Ascending aorta (tissue), 2 donors: Measurements from ENCODE around the gene PLA2G2C. TPM values are rescaled to one million over a fixed set of nuclear protein-coding genes. Genes with fewer than 3 reads are reported as not detected.

Source experiments
- DNase-seq, 2 donors: peaks; one replicate each; pipeline ENCODE4 v3.0.0-alpha.2; 2019; ENCODE audit warnings: low spot score in 2 of 2
- H3K27ac ChIP-seq, 2 donors: fragments of 200-600 bp; sonication (generic); one replicate each; pipeline ENCODE4 v1.5.1; 2016 to 2017; ENCODE audit warnings: mild to moderate bottlenecking in 1 of 2
- H3K27me3 ChIP-seq: fragments of 200-600 bp; sonication (generic); one replicate; pipeline ENCODE4 v1.5.1; 2017
- H3K36me3 ChIP-seq, 2 donors: fragments of 200-600 bp; sonication (generic); one replicate each; pipeline ENCODE4 v1.5.1; 2016
- H3K4me1 ChIP-seq, 2 donors: fragments of 200-600 bp; sonication (generic); one replicate each; pipeline ENCODE4 v1.5.1; 2016 to 2017; ENCODE audit warnings: mild to moderate bottlenecking in 1 of 2
- H3K4me3 ChIP-seq, 2 donors: fragments of 200-600 bp; sonication (generic); one replicate each; pipeline ENCODE4 v1.5.1; 2016 to 2017; ENCODE audit warnings: mild to moderate bottlenecking in 1 of 2
- H3K9me3 ChIP-seq, 2 donors: fragments of 200-600 bp; sonication (generic); one replicate each; pipeline ENCODE4 v1.5.1; 2016
- CTCF ChIP-seq, 3 experiments: fragments of 200-600 bp in 2 of 3; fragments of 450-650 bp in 1 of 3; sonication (generic) in 2 of 3; IDR thresholded peaks; one replicate each; pipeline ENCODE4 v1.5.1; 2016 to 2019; ENCODE audit warnings: antibody characterized with exemption in 3 of 3, mild to moderate bottlenecking in 1 of 3, moderate library complexity in 1 of 3
- intact Hi-C: fragments of 100-400 bp; cut with DNase I; formaldehyde crosslinking; loops from one replicate; pipeline ENCODE4 v1.15.1; 2023
- total RNA-seq: library from RNA; depleted of rRNA; stranded (reverse); fragments of >200 nt; gene quantifications from one replicate; pipeline ENCODE4 v1.1.0, GENCODE V29; 2016

Gene PLA2G2C
- total RNA-seq, 1 donor from 2014 or later: not detected

- TF ChIP-seq CTCF (IDR thresholded peaks at IDR 0.05): no peak
- Histone ChIP-seq H3K4me1 (no peaks in the 10 kb centered on the region), H3K4me3 (no peak overlapping the region), H3K36me3 (no peaks in the 10 kb centered on the region), H3K9me3 (no peaks in the 10 kb centered on the region), H3K27ac (no peak overlapping the region), H3K27me3 (no peaks in the 10 kb centered on the region)
- no peak for DNase-seq
- intact Hi-C loops: no loop called here
These were observed 46.3 kb downstream of the PLA2G2C start for GRCh38 chr1:20139776-20140612.

- intact Hi-C loops: no loop called here
- Histone ChIP-seq H3K9me3 (no peaks in the 10 kb centered on the region), H3K4me3 (no peak within 1 kb of the TSS), H3K27me3 (no peaks in the 10 kb centered on the region), H3K27ac (no peak within 1 kb of the TSS), H3K4me1 (no peaks in the 10 kb centered on the region), H3K36me3 (no peaks in the 10 kb centered on the region)
- DNase-seq: no peak
- TF ChIP-seq CTCF (IDR thresholded peaks at IDR 0.05): no peak
These were observed 47.3 kb downstream of the PLA2G2C start, which contains the start of gene PLA2G2F for GRCh38 chr1:20138961-20139550. Gene PLA2G2F (plus strand): TSS chr1:20139323. CDS start chr1:20139428, 105 bp downstream.

- Histone ChIP-seq H3K9me3 (no peaks in the 10 kb centered on the region), H3K4me1 (no peaks in the 10 kb centered on the region), H3K27ac (no peak overlapping the region), H3K36me3 (no peaks in the 10 kb centered on the region), H3K4me3 (no peak overlapping the region), H3K27me3 (no peaks in the 10 kb centered on the region)
- no peak for TF ChIP-seq CTCF (IDR thresholded peaks at IDR 0.05)
- no peak for DNase-seq
- intact Hi-C loops: no loop called here
These were observed 48.0 kb downstream of the PLA2G2C start for GRCh38 chr1:20138346-20138745.

- Histone ChIP-seq H3K27me3 (no peaks in the 10 kb centered on the region), H3K4me1 (no peaks in the 10 kb centered on the region), H3K4me3 (no peak overlapping the region), H3K27ac (no peak overlapping the region), H3K9me3 (no peaks in the 10 kb centered on the region), H3K36me3 (no peaks in the 10 kb centered on the region)
- no peak for DNase-seq
- no peak for TF ChIP-seq CTCF (IDR thresholded peaks at IDR 0.05)
- intact Hi-C loops: no loop called here
These were observed 48.7 kb downstream of the PLA2G2C start for GRCh38 chr1:20137604-20138003.

- H3K4me3 ChIP-seq: no peak overlapping the region
- intact Hi-C loops: no loop called here
- no peak for TF ChIP-seq CTCF (IDR thresholded peaks at IDR 0.05)
- H3K27me3 ChIP-seq: no peaks in the 10 kb centered on the region
- no peaks in the 10 kb centered on the region for H3K4me1 ChIP-seq
- no peak overlapping the region for H3K27ac ChIP-seq
- no peaks in the 10 kb centered on the region for H3K36me3 ChIP-seq
- DNase-seq: no peak
- no peaks in the 10 kb centered on the region for H3K9me3 ChIP-seq
These were observed 49.3 kb downstream of the PLA2G2C start for GRCh38 chr1:20137055-20137454.
